HFFc6 (cell line): ENCODE measurements around the gene CPNE8. TPM values are rescaled to one million over a fixed set of nuclear protein-coding genes. Genes with fewer than 3 reads are reported as not detected.

Experiments used
- DNase-seq: peaks from one replicate; pipeline ENCODE4 v3.0.0-alpha.2; 2018
- H3K27ac Mint-ChIP-seq: 2 replicates; pipeline ENCODE4 v1.8.0; 2020; ENCODE audit warnings: mild to moderate bottlenecking, mixed read lengths
- H3K27me3 Mint-ChIP-seq: 2 replicates; pipeline ENCODE4 v1.8.0; 2021; ENCODE audit warnings: mild to moderate bottlenecking, moderate library complexity, mixed read lengths; ENCODE audit not compliant: insufficient read depth
- H3K36me3 Mint-ChIP-seq: 2 replicates; pipeline ENCODE4 v1.8.0; 2021; ENCODE audit warnings: low read depth, mixed read lengths
- H3K4me1 Mint-ChIP-seq: 2 replicates; pipeline ENCODE4 v1.8.0; 2020; ENCODE audit warnings: low read depth, mixed read lengths
- H3K4me3 Mint-ChIP-seq: 2 replicates; pipeline ENCODE4 v1.8.0; 2020; ENCODE audit warnings: mild to moderate bottlenecking, moderate library complexity, mixed read lengths
- H3K9me3 Mint-ChIP-seq: 2 replicates; pipeline ENCODE4 v1.8.0; 2020; ENCODE audit warnings: mild to moderate bottlenecking, mixed read lengths
- CTCF ChIP-seq: fragments of 200-600 bp; sonication (generic); IDR thresholded peaks from 2 replicates; pipeline ENCODE4 v1.5.0; 2021; ENCODE audit warnings: antibody characterized with exemption, mild to moderate bottlenecking
- total RNA-seq, 6 experiments: library from RNA; stranded (reverse); fragmentation: NEBNext Ultra II Directional; extraction: Animal tissue kit (Norgen Biotek cat#: 25700); gene quantifications; 2 replicates in 1 of 6; 3 replicates in 5 of 6; pipeline ENCODE4 v1.2.3, GENCODE V29; 2021

The CPNE8 gene
- total RNA-seq, 6 experiments from 2014 or later = not detected

- Mint-ChIP-seq H3K4me1 (no peaks in the 10 kb centered on the region), H3K9me3 (peaks cover 34% of the 10 kb centered on the region), H3K4me3 (no peak overlapping the region), H3K27ac (no peak overlapping the region), H3K27me3 (no peaks in the 10 kb centered on the region), H3K36me3 (no peaks in the 10 kb centered on the region)
- DNase-seq = no peak
- no peak for TF ChIP-seq CTCF
Measured at GRCh38 chr12:38825006-38825405, 80.4 kb downstream of the CPNE8 start.

- H3K27ac Mint-ChIP-seq = no peak overlapping the region
- no peaks in the 10 kb centered on the region for H3K27me3 Mint-ChIP-seq
- TF ChIP-seq CTCF = no peak
- H3K4me3 Mint-ChIP-seq = no peak overlapping the region
- H3K4me1 Mint-ChIP-seq = no peaks in the 10 kb centered on the region
- H3K36me3 Mint-ChIP-seq = no peaks in the 10 kb centered on the region
- DNase-seq = no peak
- H3K9me3 Mint-ChIP-seq = peaks cover 45% of the 10 kb centered on the region
Measured at GRCh38 chr12:38823738-38824137, 81.7 kb downstream of the CPNE8 start.

GRCh38 chr12:38823314-38823713 is 82.1 kb downstream of the CPNE8 start:
- peaks cover 49% of the 10 kb centered on the region for H3K9me3 Mint-ChIP-seq
- no peaks in the 10 kb centered on the region for H3K36me3 Mint-ChIP-seq
- DNase-seq = no peak
- no peak overlapping the region for H3K4me3 Mint-ChIP-seq
- no peaks in the 10 kb centered on the region for H3K27me3 Mint-ChIP-seq
- no peaks in the 10 kb centered on the region for H3K4me1 Mint-ChIP-seq
- no peak overlapping the region for H3K27ac Mint-ChIP-seq
- no peak for TF ChIP-seq CTCF

- no peak for DNase-seq
- Mint-ChIP-seq H3K36me3 (no peaks in the 10 kb centered on the region; the same call in 1 of the 2 replicates), H3K27me3 (peaks cover 3% of the 10 kb centered on the region), H3K4me1 (no peaks in the 10 kb centered on the region), H3K9me3 (peaks cover 50% of the 10 kb centered on the region), H3K27ac (no peak overlapping the region), H3K4me3 (no peak overlapping the region)
- TF ChIP-seq CTCF = no peak
Measured at GRCh38 chr12:38817942-38818341, 87.4 kb downstream of the CPNE8 start.

GRCh38 chr12:38813923-38814322 is 91.5 kb downstream of the CPNE8 start:
- no peaks in the 10 kb centered on the region for H3K4me1 Mint-ChIP-seq
- no peak overlapping the region for H3K27ac Mint-ChIP-seq
- no peak for DNase-seq
- H3K27me3 Mint-ChIP-seq = peaks cover 3% of the 10 kb centered on the region
- no peak for TF ChIP-seq CTCF
- H3K36me3 Mint-ChIP-seq = no peaks in the 10 kb centered on the region; the same call in 1 of the 2 replicates
- peaks cover 59% of the 10 kb centered on the region for H3K9me3 Mint-ChIP-seq
- H3K4me3 Mint-ChIP-seq = no peak overlapping the region

GRCh38 chr12:38811814-38812356 is 93.5 kb downstream of the CPNE8 start:
- H3K27ac Mint-ChIP-seq = no peak overlapping the region
- no peaks in the 10 kb centered on the region; the same call in 1 of the 2 replicates for H3K36me3 Mint-ChIP-seq
- peaks cover 48% of the 10 kb centered on the region for H3K9me3 Mint-ChIP-seq
- H3K4me1 Mint-ChIP-seq = no peaks in the 10 kb centered on the region
- H3K27me3 Mint-ChIP-seq = peaks cover 3% of the 10 kb centered on the region
- no peak for TF ChIP-seq CTCF
- no peak for DNase-seq
- H3K4me3 Mint-ChIP-seq = no peak overlapping the region
